GM19397 (cell line): ENCODE measurements around the gene DUSP10.

Experiments used
- ATAC-seq: cut with Tn5 transposase; IDR thresholded peaks from one replicate; pipeline ENCODE4 v1.9.1; 2021; ENCODE audit warnings: mild to moderate bottlenecking, moderate library complexity; ENCODE audit not compliant: unreplicated experiment

DUSP10 gene

DNA sequence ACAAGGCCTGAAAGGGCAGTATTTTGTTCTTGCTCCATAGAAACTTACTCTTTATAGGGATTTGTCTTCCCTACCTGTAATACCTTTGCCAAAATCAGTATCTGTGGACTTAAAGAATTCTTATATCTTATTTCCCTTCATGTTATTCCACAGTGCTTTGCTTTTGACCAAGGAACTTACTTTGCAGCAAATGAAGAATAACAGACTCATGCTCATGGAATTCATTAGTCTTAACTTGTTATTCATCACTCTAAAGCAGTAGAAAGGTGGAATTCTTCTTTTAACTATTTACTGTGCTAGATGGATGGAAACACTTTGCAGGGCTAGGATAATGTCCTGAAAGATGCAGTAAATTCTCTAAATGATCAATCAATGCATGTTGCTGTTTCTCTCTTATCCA, 45.9 kb downstream of the DUSP10 start:
- no peak for ATAC-seq

GRCh38 chr1:221695301-221695700, 46.6 kb downstream of the DUSP10 start:
- ATAC-seq = no peak

DNA sequence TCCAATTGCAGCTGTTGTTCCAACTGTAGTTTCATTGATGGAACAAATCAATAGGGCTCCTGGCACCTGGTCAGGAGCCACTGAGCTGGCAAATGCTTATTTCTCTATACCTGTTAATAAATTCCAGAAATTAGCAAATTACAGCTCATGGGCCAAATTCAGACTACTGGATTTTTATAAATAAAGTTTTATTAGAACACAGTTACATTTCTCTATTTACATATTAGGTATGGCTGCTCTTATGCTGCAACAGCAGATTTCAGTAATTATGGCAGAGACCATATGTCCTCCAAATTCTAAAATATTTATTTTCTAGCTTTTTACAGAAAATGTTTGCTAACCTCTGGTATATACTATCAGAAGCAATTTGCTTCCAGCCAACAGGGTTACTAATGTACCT, 47.8 kb downstream of the DUSP10 start:
- ATAC-seq = no peak

DNA sequence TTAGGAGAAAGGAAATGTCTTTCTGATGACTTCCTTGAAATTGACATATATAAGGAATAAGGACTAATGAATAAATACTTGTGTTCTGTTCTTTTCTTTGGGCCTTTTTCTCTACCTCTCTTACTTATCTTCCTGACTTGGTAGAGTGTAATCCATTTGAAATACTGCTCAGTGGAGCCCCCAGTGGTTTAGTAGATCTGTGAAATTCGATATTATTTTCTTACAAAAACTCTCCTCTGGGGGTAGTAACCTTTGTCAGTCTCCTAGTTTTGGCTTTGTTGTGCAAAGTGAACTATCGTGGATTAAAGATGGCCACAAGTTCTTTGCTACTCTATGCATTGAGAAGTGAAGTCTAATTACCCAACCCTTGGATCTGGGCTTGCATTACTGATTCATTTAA, 48.8 kb downstream of the DUSP10 start:
- ATAC-seq = no peak

DNA sequence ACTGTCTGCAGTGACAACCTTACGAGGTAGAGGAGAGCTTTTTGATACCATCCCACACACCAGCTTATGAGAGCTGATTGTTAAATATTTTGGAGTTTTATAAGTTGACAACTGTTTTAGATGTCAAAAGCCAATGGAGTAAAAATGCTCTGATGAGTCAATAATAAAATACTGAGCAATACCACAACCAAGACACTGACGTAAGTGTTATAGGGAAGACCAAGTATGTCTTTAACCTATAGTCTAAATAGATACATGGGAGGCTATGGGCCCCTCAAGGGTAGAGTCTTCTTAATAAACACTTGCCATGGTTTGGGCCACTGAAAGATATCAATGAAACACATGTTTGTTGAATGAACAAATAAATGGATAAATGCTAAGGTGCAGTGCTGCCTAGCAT, 49.2 kb downstream of the DUSP10 start:
- ATAC-seq = no peak

- ATAC-seq = no peak
Observed at GRCh38 chr1:221691261-221691660, 50.6 kb downstream of the DUSP10 start.

GRCh38 chr1:221690858-221691257, 51.0 kb downstream of the DUSP10 start:
- no peak for ATAC-seq

- no peak for ATAC-seq
Observed at GRCh38 chr1:221689138-221689537, 52.8 kb downstream of the DUSP10 start.

DNA sequence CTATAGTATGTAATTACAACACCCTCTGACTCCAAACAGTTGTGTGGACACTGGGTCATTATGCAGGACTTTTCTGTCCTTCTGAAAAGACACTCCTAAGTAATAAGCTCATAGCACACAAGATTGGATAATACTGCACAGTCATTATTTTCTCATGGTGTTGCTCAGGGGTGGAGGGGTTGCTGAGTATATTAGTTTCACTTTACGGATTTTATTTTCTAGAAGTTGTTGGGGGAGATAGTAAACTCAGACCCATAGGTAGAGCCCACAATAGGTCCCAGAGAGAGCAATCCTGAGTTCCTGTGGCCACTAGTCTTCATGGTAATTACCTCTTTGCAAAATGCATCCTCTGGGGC, 53.4 kb downstream of the DUSP10 start:
- ATAC-seq = no peak

- ATAC-seq = no peak
Observed at GRCh38 chr1:221687836-221688487, 53.9 kb downstream of the DUSP10 start.

DNA sequence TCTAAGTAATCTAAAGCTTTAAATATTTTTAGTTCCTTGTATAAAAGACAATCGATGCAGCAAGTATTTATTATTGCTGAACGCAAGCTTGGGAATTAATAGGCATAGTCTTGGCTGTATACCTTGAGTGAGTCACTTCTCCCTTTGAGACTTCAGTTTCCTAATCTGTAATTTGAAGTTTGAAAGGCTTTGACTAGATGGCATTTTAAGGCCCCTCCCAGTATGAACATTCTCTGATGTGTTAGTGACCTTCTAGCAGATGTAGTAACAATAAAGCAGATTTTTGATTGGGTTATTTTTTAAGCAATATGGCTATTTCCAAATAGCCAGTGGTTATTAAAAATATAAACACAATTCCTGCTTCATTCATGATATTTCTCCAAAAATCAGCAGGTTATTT, 58.2 kb downstream of the DUSP10 start:
- no peak for ATAC-seq

DNA sequence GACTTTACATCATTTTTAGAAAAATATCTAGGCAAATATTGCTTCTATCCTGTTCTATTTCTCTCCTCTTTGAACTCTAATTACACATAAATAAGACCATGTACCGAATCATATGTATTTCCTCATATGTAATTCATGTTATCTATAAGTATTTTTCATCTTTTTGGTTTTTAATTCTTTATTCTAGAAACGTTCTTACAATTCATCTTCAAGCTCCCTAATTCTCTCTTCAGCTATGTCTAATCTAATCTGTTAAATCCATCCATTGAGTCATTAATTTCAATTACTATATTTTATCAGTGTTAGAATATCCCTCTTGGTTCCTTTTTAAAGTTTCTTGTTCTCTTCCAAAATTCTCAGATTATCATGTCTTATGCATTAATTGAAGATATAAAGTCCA, 61.8 kb downstream of the DUSP10 start:
- ATAC-seq = no peak

GRCh38 chr1:221678014-221678413, 63.9 kb downstream of the DUSP10 start:
- ATAC-seq = no peak

GRCh38 chr1:221675880-221676800, 65.7 kb downstream of the DUSP10 start:
- ATAC-seq = no peak

- ATAC-seq = no peak
Observed at GRCh38 chr1:221672965-221673364, 68.9 kb downstream of the DUSP10 start.

GRCh38 chr1:221672239-221672645, 69.6 kb downstream of the DUSP10 start:
- no peak for ATAC-seq

GRCh38 chr1:221670081-221670480, 71.8 kb downstream of the DUSP10 start:
- ATAC-seq = no peak

DNA sequence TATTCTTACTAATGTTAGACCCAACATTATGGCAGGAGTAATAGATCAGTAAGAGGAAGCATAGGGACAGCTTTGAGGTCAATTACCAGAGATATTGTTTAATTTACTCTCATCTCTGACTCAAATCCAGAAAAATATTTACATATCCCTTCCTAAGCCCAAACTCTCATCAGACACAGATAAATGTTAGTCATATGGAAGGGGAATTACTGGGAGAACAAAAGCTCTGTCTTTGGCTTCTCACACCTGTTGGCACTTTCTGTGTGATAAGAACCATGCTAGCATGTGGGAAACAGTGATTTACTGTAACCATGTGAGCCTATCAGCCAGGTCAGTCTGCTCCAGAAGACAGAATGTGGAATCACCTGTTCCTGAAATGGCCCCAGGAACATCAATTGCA, 72.4 kb downstream of the DUSP10 start:
- ATAC-seq = no peak

GRCh38 chr1:221667504-221667903, 74.4 kb downstream of the DUSP10 start:
- peak; percentile 53 for ATAC-seq

- no peak for ATAC-seq
Observed at GRCh38 chr1:221664253-221664652, 77.6 kb downstream of the DUSP10 start.

DNA sequence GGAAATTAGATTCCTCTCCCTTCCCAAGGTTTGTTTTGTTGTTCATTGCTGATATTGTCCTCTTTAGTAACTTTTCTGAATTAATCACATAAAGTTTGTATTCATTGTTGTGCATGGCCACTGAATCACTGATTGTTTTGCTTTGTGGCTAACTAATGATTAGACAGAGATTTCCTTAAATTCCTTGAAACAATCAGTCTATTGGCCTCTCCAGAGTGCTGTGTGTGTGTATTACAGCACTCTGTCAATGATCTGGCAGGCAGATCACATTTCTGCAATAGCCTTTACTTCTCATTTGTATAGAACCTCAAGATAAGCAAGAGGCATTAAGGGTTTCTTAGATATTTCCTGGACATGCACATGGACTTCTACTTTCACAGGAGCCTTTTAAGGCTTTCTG, 78.6 kb downstream of the DUSP10 start:
- no peak for ATAC-seq

- no peak for ATAC-seq
Observed at GRCh38 chr1:221655766-221656305, 86.1 kb downstream of the DUSP10 start.
